ENCODE results near the gene BSG.
"Not testable (repeated sequence)": the region's sequence is repeated elsewhere in the genome, so short reads cannot be mapped to it uniquely, and the experiment has no call there.

BSG gene

GRCh38 chr19:621191-621590 is 48.8 kb downstream of the BSG start:
- H3K9ac ChIP-seq (ENCODE audit: low read depth in 1 of 2, low read length in 2 of 2); H3K4me1 ChIP-seq (ENCODE audit: control insufficient read depth in 2 of 2, insufficient read depth in 2 of 2, low read length in 2 of 2); H3K4me3 ChIP-seq (ENCODE audit: low read length in 2 of 2); H3K27me3 ChIP-seq (ENCODE audit: control insufficient read depth in 2 of 2, insufficient read depth in 2 of 2, low read length in 2 of 2); H3K9me3 ChIP-seq (ENCODE audit: control insufficient read depth in 2 of 2, low read length in 2 of 2); H3K27ac ChIP-seq (ENCODE audit: low read depth in 2 of 2, low read length in 2 of 2): not testable (repeated sequence)
- peaks cover 24 to 28% of the 10 kb centered on the region in 2 donors for H3K36me3 ChIP-seq (ENCODE audit: control insufficient read depth in 2 of 2, insufficient read depth in 2 of 2, low read length in 2 of 2)

- Histone ChIP-seq H3K9ac (ENCODE audit: low read depth in 1 of 2, low read length in 2 of 2) (no peak overlapping the region), H3K4me1 (ENCODE audit: control insufficient read depth in 2 of 2, insufficient read depth in 2 of 2, low read length in 2 of 2) (no peaks in the 10 kb centered on the region), H3K4me3 (ENCODE audit: low read length in 2 of 2) (no peak overlapping the region), H3K9me3 (ENCODE audit: control insufficient read depth in 2 of 2, low read length in 2 of 2) (no peaks in the 10 kb centered on the region), H3K27me3 (ENCODE audit: control insufficient read depth in 2 of 2, insufficient read depth in 2 of 2, low read length in 2 of 2) (no peaks in the 10 kb centered on the region), H3K36me3 (ENCODE audit: control insufficient read depth in 2 of 2, insufficient read depth in 2 of 2, low read length in 2 of 2) (peaks cover 24 to 28% of the 10 kb centered on the region in 2 donors), H3K27ac (ENCODE audit: low read depth in 2 of 2, low read length in 2 of 2) (no peak overlapping the region)
Observed at GRCh38 chr19:621819-622218, 49.4 kb downstream of the BSG start.

GRCh38 chr19:622666-623065 is 50.3 kb downstream of the BSG start:
- Histone ChIP-seq H3K9me3 (ENCODE audit: control insufficient read depth in 2 of 2, low read length in 2 of 2) (no peaks in the 10 kb centered on the region), H3K4me3 (ENCODE audit: low read length in 2 of 2) (no peak overlapping the region), H3K36me3 (ENCODE audit: control insufficient read depth in 2 of 2, insufficient read depth in 2 of 2, low read length in 2 of 2) (peaks cover 24 to 28% of the 10 kb centered on the region in 2 donors), H3K27me3 (ENCODE audit: control insufficient read depth in 2 of 2, insufficient read depth in 2 of 2, low read length in 2 of 2) (no peaks in the 10 kb centered on the region), H3K27ac (ENCODE audit: low read depth in 2 of 2, low read length in 2 of 2) (no peak overlapping the region), H3K4me1 (ENCODE audit: control insufficient read depth in 2 of 2, insufficient read depth in 2 of 2, low read length in 2 of 2) (no peaks in the 10 kb centered on the region), H3K9ac (ENCODE audit: low read depth in 1 of 2, low read length in 2 of 2) (no peak overlapping the region)

- H3K36me3 ChIP-seq (ENCODE audit: control insufficient read depth in 2 of 2, insufficient read depth in 2 of 2, low read length in 2 of 2), result peaks cover 20 to 28% of the 10 kb centered on the region in 2 donors
- H3K27me3 ChIP-seq (ENCODE audit: control insufficient read depth in 2 of 2, insufficient read depth in 2 of 2, low read length in 2 of 2), result no peaks in the 10 kb centered on the region
- H3K9ac ChIP-seq (ENCODE audit: low read depth in 1 of 2, low read length in 2 of 2), result no peak overlapping the region
- no peak overlapping the region for H3K27ac ChIP-seq (ENCODE audit: low read depth in 2 of 2, low read length in 2 of 2)
- H3K4me3 ChIP-seq (ENCODE audit: low read length in 2 of 2), result no peak overlapping the region
- no peaks in the 10 kb centered on the region for H3K9me3 ChIP-seq (ENCODE audit: control insufficient read depth in 2 of 2, low read length in 2 of 2)
- H3K4me1 ChIP-seq (ENCODE audit: control insufficient read depth in 2 of 2, insufficient read depth in 2 of 2, low read length in 2 of 2), result no peaks in the 10 kb centered on the region
Observed at GRCh38 chr19:623175-623916, 51.0 kb downstream of the BSG start.

- Histone ChIP-seq H3K36me3 (ENCODE audit: control insufficient read depth in 2 of 2, insufficient read depth in 2 of 2, low read length in 2 of 2) (peaks cover 19 to 24% of the 10 kb centered on the region in 2 donors), H3K27ac (ENCODE audit: low read depth in 2 of 2, low read length in 2 of 2) (no peak overlapping the region), H3K4me3 (ENCODE audit: low read length in 2 of 2) (no peak overlapping the region), H3K4me1 (ENCODE audit: control insufficient read depth in 2 of 2, insufficient read depth in 2 of 2, low read length in 2 of 2) (no peaks in the 10 kb centered on the region), H3K27me3 (ENCODE audit: control insufficient read depth in 2 of 2, insufficient read depth in 2 of 2, low read length in 2 of 2) (no peaks in the 10 kb centered on the region), H3K9me3 (ENCODE audit: control insufficient read depth in 2 of 2, low read length in 2 of 2) (no peaks in the 10 kb centered on the region), H3K9ac (ENCODE audit: low read depth in 1 of 2, low read length in 2 of 2) (no peak overlapping the region)
Observed at GRCh38 chr19:623974-624373, 51.6 kb downstream of the BSG start.

- no peak overlapping the region for H3K27ac ChIP-seq (ENCODE audit: low read depth in 2 of 2, low read length in 2 of 2)
- H3K36me3 ChIP-seq (ENCODE audit: control insufficient read depth in 2 of 2, insufficient read depth in 2 of 2, low read length in 2 of 2), result peaks cover 14 to 19% of the 10 kb centered on the region in 2 donors
Observed at GRCh38 chr19:624433-625109, 52.2 kb downstream of the BSG start.

GRCh38 chr19:625257-625656 is 52.9 kb downstream of the BSG start:
- Histone ChIP-seq H3K4me1 (ENCODE audit: control insufficient read depth in 2 of 2, insufficient read depth in 2 of 2, low read length in 2 of 2) (no peaks in the 10 kb centered on the region), H3K9ac (ENCODE audit: low read depth in 1 of 2, low read length in 2 of 2) (no peak overlapping the region), H3K27me3 (ENCODE audit: control insufficient read depth in 2 of 2, insufficient read depth in 2 of 2, low read length in 2 of 2) (no peaks in the 10 kb centered on the region), H3K27ac (ENCODE audit: low read depth in 2 of 2, low read length in 2 of 2) (no peak overlapping the region), H3K9me3 (ENCODE audit: control insufficient read depth in 2 of 2, low read length in 2 of 2) (no peaks in the 10 kb centered on the region), H3K36me3 (ENCODE audit: control insufficient read depth in 2 of 2, insufficient read depth in 2 of 2, low read length in 2 of 2) (peaks cover 14 to 15% of the 10 kb centered on the region in 2 donors), H3K4me3 (ENCODE audit: low read length in 2 of 2) (no peak overlapping the region)

More at GRCh38 chr19:624433-625109, 52.2 kb downstream of the BSG start:
- Histone ChIP-seq H3K9ac (ENCODE audit: low read depth in 1 of 2, low read length in 2 of 2) (no peak overlapping the region), H3K4me3 (ENCODE audit: low read length in 2 of 2) (no peak overlapping the region), H3K27me3 (ENCODE audit: control insufficient read depth in 2 of 2, insufficient read depth in 2 of 2, low read length in 2 of 2) (no peaks in the 10 kb centered on the region), H3K4me1 (ENCODE audit: control insufficient read depth in 2 of 2, insufficient read depth in 2 of 2, low read length in 2 of 2) (no peaks in the 10 kb centered on the region), H3K9me3 (ENCODE audit: control insufficient read depth in 2 of 2, low read length in 2 of 2) (no peaks in the 10 kb centered on the region)

- not testable (repeated sequence) for H3K9ac ChIP-seq (ENCODE audit: low read depth in 1 of 2, low read length in 2 of 2); H3K4me3 ChIP-seq (ENCODE audit: low read length in 2 of 2); H3K9me3 ChIP-seq (ENCODE audit: control insufficient read depth in 2 of 2, low read length in 2 of 2); H3K27me3 ChIP-seq (ENCODE audit: control insufficient read depth in 2 of 2, insufficient read depth in 2 of 2, low read length in 2 of 2); H3K27ac ChIP-seq (ENCODE audit: low read depth in 2 of 2, low read length in 2 of 2); H3K4me1 ChIP-seq (ENCODE audit: control insufficient read depth in 2 of 2, insufficient read depth in 2 of 2, low read length in 2 of 2)
- peaks cover 14% of the 10 kb centered on the region in 2 donors for H3K36me3 ChIP-seq (ENCODE audit: control insufficient read depth in 2 of 2, insufficient read depth in 2 of 2, low read length in 2 of 2)
Observed at GRCh38 chr19:626566-626965, 54.2 kb downstream of the BSG start.

- Histone ChIP-seq H3K4me1 (ENCODE audit: control insufficient read depth in 2 of 2, insufficient read depth in 2 of 2, low read length in 2 of 2) (peaks cover 8% of the 10 kb centered on the region in 2 donors), H3K36me3 (ENCODE audit: control insufficient read depth in 2 of 2, insufficient read depth in 2 of 2, low read length in 2 of 2) (peaks cover 10% of the 10 kb centered on the region in 2 donors), H3K4me3 (ENCODE audit: low read length in 2 of 2) (no peak overlapping the region), H3K27ac (ENCODE audit: low read depth in 2 of 2, low read length in 2 of 2) (no peak overlapping the region), H3K9ac (ENCODE audit: low read depth in 1 of 2, low read length in 2 of 2) (no peak overlapping the region), H3K9me3 (ENCODE audit: control insufficient read depth in 2 of 2, low read length in 2 of 2) (no peaks in the 10 kb centered on the region), H3K27me3 (ENCODE audit: control insufficient read depth in 2 of 2, insufficient read depth in 2 of 2, low read length in 2 of 2) (no peaks in the 10 kb centered on the region)
Observed at GRCh38 chr19:628168-628567, 55.8 kb downstream of the BSG start.

- not testable (repeated sequence) for H3K27me3 ChIP-seq (ENCODE audit: control insufficient read depth in 2 of 2, insufficient read depth in 2 of 2, low read length in 2 of 2); H3K4me3 ChIP-seq (ENCODE audit: low read length in 2 of 2); H3K27ac ChIP-seq (ENCODE audit: low read depth in 2 of 2, low read length in 2 of 2); H3K9ac ChIP-seq (ENCODE audit: low read depth in 1 of 2, low read length in 2 of 2); H3K9me3 ChIP-seq (ENCODE audit: control insufficient read depth in 2 of 2, low read length in 2 of 2)
- peaks cover 10% of the 10 kb centered on the region in 2 donors for H3K36me3 ChIP-seq (ENCODE audit: control insufficient read depth in 2 of 2, insufficient read depth in 2 of 2, low read length in 2 of 2)
- H3K4me1 ChIP-seq (ENCODE audit: control insufficient read depth in 2 of 2, insufficient read depth in 2 of 2, low read length in 2 of 2), result peaks cover 16 to 17% of the 10 kb centered on the region in 2 donors
Observed at GRCh38 chr19:629515-629914, 57.1 kb downstream of the BSG start.

All from mucosa of rectum (tissue), 2 donors.